ENCODE measurements around the gene MAPK8IP2. TPM values are rescaled to one million over a fixed set of nuclear protein-coding genes. Genes with fewer than 3 reads are reported as not detected.

MAPK8IP2 gene
- polyA plus RNA-seq, 1 of the 3 experiments (the other 2 are of a cell fraction) = 2.7 TPM

DNA sequence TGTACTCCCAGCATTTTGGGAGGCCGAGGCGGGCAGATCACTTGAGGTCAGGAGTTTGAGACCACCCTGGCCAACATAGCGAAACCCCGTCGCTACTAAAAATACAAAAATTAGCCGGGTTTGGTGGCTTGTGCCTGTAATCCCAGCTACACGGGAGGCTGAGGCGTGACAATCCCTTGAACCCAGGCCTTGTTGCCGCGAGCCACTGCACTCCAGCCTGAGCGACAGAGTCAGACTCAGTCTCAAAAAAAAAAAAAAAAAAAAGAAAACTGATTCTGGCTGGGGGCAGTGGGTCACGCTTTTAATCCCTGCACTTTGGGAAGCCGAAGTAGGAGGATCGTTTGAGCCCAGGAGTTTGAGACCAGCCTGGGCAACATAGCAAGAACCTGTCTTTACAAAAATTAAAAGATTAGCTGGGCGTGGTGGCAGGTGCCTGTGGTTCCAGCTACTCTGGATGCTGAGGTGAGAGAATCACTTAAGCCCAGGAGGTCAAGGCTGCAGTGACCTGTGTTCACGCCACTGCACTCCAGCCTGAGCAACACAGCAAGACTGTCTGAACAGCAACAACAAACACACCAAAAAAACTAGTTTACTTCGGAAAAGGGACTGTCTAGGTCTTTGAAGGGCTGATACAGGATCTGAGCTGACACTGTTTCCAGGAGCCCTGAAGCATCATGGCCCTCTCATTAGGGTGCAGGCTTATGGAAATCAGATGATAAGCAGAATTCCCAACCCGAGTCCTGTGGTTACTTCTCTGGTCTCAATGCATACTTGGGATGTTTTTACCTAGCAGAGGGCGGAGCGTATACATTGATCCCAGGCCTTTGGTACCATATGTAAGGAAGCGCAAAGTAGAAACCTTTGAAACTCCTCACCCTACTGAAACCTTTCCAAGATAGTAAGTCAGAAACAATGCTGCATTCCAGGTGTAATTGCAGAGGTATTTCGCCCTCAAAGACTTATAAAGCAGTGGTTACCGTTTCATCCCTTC, 16.2 kb upstream of the MAPK8IP2 start:
- no peak for DNase-seq
- no peaks in the 10 kb centered on the region for H3K27me3 ChIP-seq (ENCODE audit: insufficient read depth)
- peaks cover 0 to 9% of the 10 kb centered on the region in 2 experiments for H3K36me3 ChIP-seq (replicated peaks in 1 of 2; ENCODE audit: control insufficient read depth in 1 of 2, insufficient read depth in 2 of 2, low read length in 1 of 2)
- peak overlapping the region; percentile 90 for H3K4me2 ChIP-seq
- peak overlapping the region; percentile 96 for H3K9ac ChIP-seq
- no peaks in the 10 kb centered on the region for H3K9me3 ChIP-seq
- peaks cover 24% of the 10 kb centered on the region; the same call in 1 of the 2 replicates for H3K79me2 ChIP-seq (ENCODE audit: insufficient read depth)
- no peaks in the 10 kb centered on the region for H3K9me2 ChIP-seq
- peaks cover 0 to 14% of the 10 kb centered on the region in 2 experiments; a peak in 1 of 4 replicates for H3K4me1 ChIP-seq (ENCODE audit: control insufficient read depth in 1 of 2, insufficient read depth in 2 of 2, low read depth in 1 of 2, low read length in 1 of 2)
- H3K27ac ChIP-seq (ENCODE audit: low read depth in 2 of 2, low read length in 1 of 2) = no peak overlapping the region
- TF ChIP-seq CHD2 (IDR thresholded peaks at IDR 0.05; ENCODE audit: low read length, partially characterized antibody) = no peak
- no peak for TF ChIP-seq EZH2phosphoT487 (IDR thresholded peaks at IDR 0.05; ENCODE audit: borderline replicate concordance, low read depth)
- no peak for TF ChIP-seq SIN3A (IDR thresholded peaks at IDR 0.05; ENCODE audit: borderline replicate concordance, low read depth, low read length)
- no peak for TF ChIP-seq TEAD4 (IDR thresholded peaks at IDR 0.05; ENCODE audit: borderline replicate concordance, insufficient read depth)
- TF ChIP-seq, protein P1, sequence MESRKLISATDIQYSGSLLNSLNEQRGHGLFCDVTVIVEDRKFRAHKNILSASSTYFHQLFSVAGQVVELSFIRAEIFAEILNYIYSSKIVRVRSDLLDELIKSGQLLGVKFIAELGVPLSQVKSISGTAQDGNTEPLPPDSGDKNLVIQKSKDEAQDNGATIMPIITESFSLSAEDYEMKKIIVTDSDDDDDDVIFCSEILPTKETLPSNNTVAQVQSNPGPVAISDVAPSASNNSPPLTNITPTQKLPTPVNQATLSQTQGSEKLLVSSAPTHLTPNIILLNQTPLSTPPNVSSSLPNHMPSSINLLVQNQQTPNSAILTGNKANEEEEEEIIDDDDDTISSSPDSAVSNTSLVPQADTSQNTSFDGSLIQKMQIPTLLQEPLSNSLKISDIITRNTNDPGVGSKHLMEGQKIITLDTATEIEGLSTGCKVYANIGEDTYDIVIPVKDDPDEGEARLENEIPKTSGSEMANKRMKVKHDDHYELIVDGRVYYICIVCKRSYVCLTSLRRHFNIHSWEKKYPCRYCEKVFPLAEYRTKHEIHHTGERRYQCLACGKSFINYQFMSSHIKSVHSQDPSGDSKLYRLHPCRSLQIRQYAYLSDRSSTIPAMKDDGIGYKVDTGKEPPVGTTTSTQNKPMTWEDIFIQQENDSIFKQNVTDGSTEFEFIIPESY (IDR thresholded peaks at IDR 0.05; ENCODE audit: borderline replicate concordance, low read depth) = no peak
- POLR2A ChIA-PET = interaction anchor here (0.7 kb wide), 1 partner anchor 36 kb away, joined by 4 read pairs; no protein-coding TSS in a partner anchor
- H2AFZ ChIP-seq (ENCODE audit: low read depth) = no peak overlapping the region
- CTCF ChIA-PET = interaction anchor here (0.7 to 1.1 kb wide), 3 partner anchors 36 to 258 kb away, joined by 3 to 4 read pairs (median 3); no protein-coding TSS in a partner anchor
- H3K4me3 ChIP-seq (ENCODE audit: low read depth in 2 of 2, low read length in 1 of 2) = 0 out of 4 replicates have a peak overlapping the region, but pooled peaks of 1 of the 2 experiments have one; percentile 94
- 95% methylated on average over 23 of the region's 23 CpGs for WGBS (ENCODE audit: low lambda C conversion rate)
- no peaks in the 10 kb centered on the region for H4K20me1 ChIP-seq (ENCODE audit: insufficient read depth)
- no peaks in the 10 kb centered on the region for H3F3A ChIP-seq (replicated peaks; ENCODE audit: insufficient read depth)

DNA sequence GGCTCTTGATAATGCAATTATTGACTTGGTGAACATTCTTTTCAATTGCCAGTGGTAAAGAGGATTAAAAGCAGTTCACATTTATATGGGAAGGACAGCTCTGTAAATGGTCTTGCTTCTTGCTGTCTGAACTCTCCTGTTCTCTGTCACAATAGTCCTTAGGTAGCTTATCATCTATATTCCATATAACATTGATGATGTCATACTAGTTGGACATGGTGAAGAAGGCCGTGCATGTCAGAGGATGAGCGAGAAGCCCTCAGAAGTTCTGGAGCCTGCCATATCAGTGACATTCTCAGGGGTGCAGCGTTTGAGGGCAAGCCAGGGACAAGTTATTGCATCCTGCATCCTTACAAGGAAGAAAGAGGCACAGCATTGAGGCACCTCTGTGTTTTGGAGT, 15.4 kb upstream of the MAPK8IP2 start:
- no peak overlapping the region for H3K4me2 ChIP-seq
- no peaks in the 10 kb centered on the region for H4K20me1 ChIP-seq (ENCODE audit: insufficient read depth)
- peaks cover 0 to 14% of the 10 kb centered on the region in 2 experiments; a peak in 1 of 4 replicates for H3K4me1 ChIP-seq (ENCODE audit: control insufficient read depth in 1 of 2, insufficient read depth in 2 of 2, low read depth in 1 of 2, low read length in 1 of 2)
- TF ChIP-seq RAD21 (IDR thresholded peaks at IDR 0.05; ENCODE audit: low read length) = no peak
- TF ChIP-seq, protein P2, sequence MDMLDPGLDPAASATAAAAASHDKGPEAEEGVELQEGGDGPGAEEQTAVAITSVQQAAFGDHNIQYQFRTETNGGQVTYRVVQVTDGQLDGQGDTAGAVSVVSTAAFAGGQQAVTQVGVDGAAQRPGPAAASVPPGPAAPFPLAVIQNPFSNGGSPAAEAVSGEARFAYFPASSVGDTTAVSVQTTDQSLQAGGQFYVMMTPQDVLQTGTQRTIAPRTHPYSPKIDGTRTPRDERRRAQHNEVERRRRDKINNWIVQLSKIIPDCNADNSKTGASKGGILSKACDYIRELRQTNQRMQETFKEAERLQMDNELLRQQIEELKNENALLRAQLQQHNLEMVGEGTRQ (IDR thresholded peaks at IDR 0.05; ENCODE audit: borderline replicate concordance, low read depth, low read length) = no peak
- no peak for TF ChIP-seq FOXM1 (IDR thresholded peaks at IDR 0.05; ENCODE audit: low read depth)
- TF ChIP-seq JUND (IDR thresholded peaks at IDR 0.05) = no peak
- no peak for TF ChIP-seq RCOR1 (IDR thresholded peaks at IDR 0.05; ENCODE audit: low read length)
- TF ChIP-seq FOSL2 (IDR thresholded peaks at IDR 0.05; ENCODE audit: borderline replicate concordance, low read depth) = no peak
- no peak overlapping the region for H3K27ac ChIP-seq (ENCODE audit: low read depth in 2 of 2, low read length in 1 of 2)
- ChIA-PET POLR2A (interaction anchor here (0.6 kb wide), 1 partner anchor 270 kb away, joined by 3 read pairs; no protein-coding TSS in a partner anchor), CTCF (interaction anchor here (0.7 to 1.1 kb wide), 3 partner anchors 35 to 259 kb away, joined by 3 to 4 read pairs (median 3); no protein-coding TSS in a partner anchor)
- H3F3A ChIP-seq (replicated peaks; ENCODE audit: insufficient read depth) = no peaks in the 10 kb centered on the region
- H3K9me2 ChIP-seq = no peaks in the 10 kb centered on the region
- H3K36me3 ChIP-seq (replicated peaks in 1 of 2; ENCODE audit: control insufficient read depth in 1 of 2, insufficient read depth in 2 of 2, low read length in 1 of 2) = peaks cover 0 to 1% of the 10 kb centered on the region in 2 experiments
- H3K9ac ChIP-seq = no peak overlapping the region
- no peak for DNase-seq
- peaks cover 24% of the 10 kb centered on the region; the same call in 1 of the 2 replicates for H3K79me2 ChIP-seq (ENCODE audit: insufficient read depth)
- H3K27me3 ChIP-seq (ENCODE audit: insufficient read depth) = no peaks in the 10 kb centered on the region
- H3K9me3 ChIP-seq = no peaks in the 10 kb centered on the region
- 94% methylated on average over 3 of the region's 3 CpGs for WGBS (ENCODE audit: low lambda C conversion rate)
- H2AFZ ChIP-seq (ENCODE audit: low read depth) = no peak overlapping the region
- no peak overlapping the region for H3K4me3 ChIP-seq (ENCODE audit: low read depth in 2 of 2, low read length in 1 of 2)
